Lung (tissue), 12 donors: ENCODE measurements around the gene GALK2. TPM values are rescaled to one million over a fixed set of nuclear protein-coding genes. Genes with fewer than 3 reads are reported as not detected.

Experiments
- ATAC-seq: fragments of 200-7000 bp; cut with Tn5 transposase; one replicate; pipeline ENCODE4 v1.9.1; 2020; ENCODE audit warnings: moderate number of reproducible peaks; ENCODE audit not compliant: insufficient read depth, low FRiP score
- DNase-seq, 3 donors: peaks; one replicate each; pipeline ENCODE4 v3.0.0-alpha.2; 2013 to 2017
- H3K27ac ChIP-seq, 2 donors: one replicate each; pipeline ENCODE4 v1.5.1; 2013; ENCODE audit warnings: mild to moderate bottlenecking in 2 of 2, moderate library complexity in 2 of 2, control low read depth in 1 of 2, inconsistent platforms in 1 of 2, low read depth in 1 of 2, low read length in 1 of 2
- H3K27me3 ChIP-seq, 3 donors: one replicate each; pipeline ENCODE4 v1.5.1; 2013; ENCODE audit warnings: low read length in 2 of 3; ENCODE audit not compliant: control insufficient read depth in 3 of 3, insufficient read depth in 3 of 3
- H3K36me3 ChIP-seq, 4 donors: one replicate each; pipeline ENCODE4 v1.5.1; 2013; ENCODE audit warnings: low read length in 4 of 4, mild to moderate bottlenecking in 1 of 4, moderate library complexity in 1 of 4; ENCODE audit not compliant: control insufficient read depth in 4 of 4, insufficient read depth in 4 of 4
- H3K4me1 ChIP-seq, 5 donors: one replicate each; pipeline ENCODE4 v1.5.1; 2013; ENCODE audit warnings: low read length in 5 of 5, mild to moderate bottlenecking in 2 of 5, moderate library complexity in 1 of 5; ENCODE audit not compliant: control insufficient read depth in 5 of 5, insufficient read depth in 5 of 5
- H3K4me3 ChIP-seq: one replicate; pipeline ENCODE4 v1.5.1; 2013; ENCODE audit warnings: mild to moderate bottlenecking, control low read depth, moderate library complexity
- H3K9ac ChIP-seq, 2 donors: one replicate each; pipeline ENCODE4 v1.5.1; 2013; ENCODE audit warnings: low read length in 2 of 2, control low read depth in 1 of 2; ENCODE audit not compliant: insufficient read depth in 1 of 2
- H3K9me3 ChIP-seq, 4 donors: one replicate each; pipeline ENCODE4 v1.5.1; 2013; ENCODE audit warnings: low read length in 3 of 4, mild to moderate bottlenecking in 1 of 4, moderate library complexity in 1 of 4; ENCODE audit not compliant: control insufficient read depth in 4 of 4, insufficient read depth in 3 of 4
- CTCF ChIP-seq: IDR thresholded peaks from 2 replicates; pipeline ENCODE4 v1.5.1; 2012; ENCODE audit warnings: mild to moderate bottlenecking; ENCODE audit errors: control extremely low read depth, extremely low read depth
- whole genome bisulfite sequencing, 2 donors: extraction: QIAGEN DNeasy Blood & Tissue Kit; methylation state at CpG; one replicate each; pipeline ENCODE4 v1.1.7; 2013; 5-methylcytosine and 5-hydroxymethylcytosine counted together
- polyA plus RNA-seq, 2 donors: library from polyadenylated mRNA; stranded (reverse); fragments of 200-250 nt; gene quantifications; one replicate each; pipeline ENCODE4 v1.2.1, GENCODE V29; 2013
- total RNA-seq, 2 donors: library from RNA; depleted of rRNA in 1 of 2; stranded (reverse); fragments of >200 nt in 1 of 2; gene quantifications; one replicate each; pipeline ENCODE4 v1.2.1, GENCODE V29; 2014 to 2021
- donor health status: control.
- donor health status: control.
- donor health status: Bipolar disorder and iron deficiency.
- donor health status: healthy.
- donor health status: DM: yes; HTN: yes; CAD: no.

The GALK2 gene
- total and polyA plus RNA-seq, 4 donors: 12.4 to 44.8 (median 34.0) TPM

GRCh38 chr15:49288391-49288790 is 118.3 kb downstream of the GALK2 start:
- Histone ChIP-seq H3K9me3 (no peaks in the 10 kb centered on the region), H3K27me3 (no peaks in the 10 kb centered on the region), H3K27ac (no peak overlapping the region), H3K4me1 (peaks cover 0 to 39% (median 0%) of the 10 kb centered on the region in 5 donors), H3K4me3 (no peak overlapping the region), H3K9ac (no peak overlapping the region), H3K36me3 (peaks cover under 1 to 21% (median 11%) of the 10 kb centered on the region in 4 donors)
- ATAC-seq (no peak), DNase-seq (peak in 2 of 3 donors; percentile 13 to 15)
- no peak for TF ChIP-seq CTCF
- 87 to 95% methylated on average over 2 of the region's 2 CpGs for WGBS, 2 donors

GRCh38 chr15:49290191-49290590 is 120.1 kb downstream of the GALK2 start:
- Histone ChIP-seq H3K9ac (no peak overlapping the region), H3K27me3 (no peaks in the 10 kb centered on the region), H3K4me1 (peaks cover 0 to 39% (median 0%) of the 10 kb centered on the region in 5 donors), H3K4me3 (no peak overlapping the region), H3K27ac (no peak overlapping the region), H3K9me3 (no peaks in the 10 kb centered on the region), H3K36me3 (peaks cover 0 to 11% (median 5%) of the 10 kb centered on the region in 4 donors)
- WGBS, 2 donors: 91 to 94% methylated on average over 1 of the region's 1 CpG
- TF ChIP-seq CTCF: no peak
- DNase-seq: peak; percentile 23 to 57 (median 43)
- ATAC-seq: no peak

- Histone ChIP-seq H3K4me3 (no peak overlapping the region), H3K4me1 (peaks cover 0 to 8% (median 0%) of the 10 kb centered on the region in 5 donors), H3K9ac (no peak overlapping the region), H3K27me3 (no peaks in the 10 kb centered on the region), H3K36me3 (peaks cover 0 to 7% (median 5%) of the 10 kb centered on the region in 4 donors), H3K27ac (no peak overlapping the region), H3K9me3 (no peaks in the 10 kb centered on the region)
- no peak for ATAC-seq
- DNase-seq: no peak
- no peak for TF ChIP-seq CTCF
Measured at GRCh38 chr15:49293941-49294340, 123.9 kb downstream of the GALK2 start.

GRCh38 chr15:49296258-49296657 is 126.2 kb downstream of the GALK2 start:
- TF ChIP-seq CTCF: no peak
- H3K27me3 ChIP-seq: no peaks in the 10 kb centered on the region
- peaks cover 0 to 7% (median 4%) of the 10 kb centered on the region in 4 donors for H3K36me3 ChIP-seq
- no peak overlapping the region for H3K9ac ChIP-seq
- H3K9me3 ChIP-seq: no peaks in the 10 kb centered on the region
- H3K27ac ChIP-seq: no peak overlapping the region
- no peak for ATAC-seq
- no peak for DNase-seq
- 94 to 99% methylated on average over 1 of the region's 1 CpG for WGBS, 2 donors
- H3K4me3 ChIP-seq: no peak overlapping the region
- no peaks in the 10 kb centered on the region for H3K4me1 ChIP-seq
